GM19043 (cell line): ENCODE measurements around the gene TM2D3.
"Not testable (repeated sequence)": the region's sequence is repeated elsewhere in the genome, so short reads cannot be mapped to it uniquely, and the experiment has no call there.

Source experiments
- ATAC-seq: cut with Tn5 transposase; IDR thresholded peaks from one replicate; pipeline ENCODE4 v1.9.1; 2021; ENCODE audit warnings: low read depth; ENCODE audit not compliant: unreplicated experiment

TM2D3 gene

GRCh38 chr15:101657968-101658784 lies 6.0 kb upstream of the TM2D3 start:
- no peak for ATAC-seq

GRCh38 chr15:101657171-101657570 lies 5.0 kb upstream of the TM2D3 start:
- no peak for ATAC-seq

- not testable (repeated sequence) for ATAC-seq
Observed at GRCh38 chr15:101654624-101655337, 2.6 kb upstream of the TM2D3 start.

- ATAC-seq = no peak
Observed at GRCh38 chr15:101654171-101654570, 2.0 kb upstream of the TM2D3 start.

GRCh38 chr15:101652786-101653430 lies 727 bp upstream of the TM2D3 start:
- no peak for ATAC-seq

- peak; percentile 41 for ATAC-seq
Observed at GRCh38 chr15:101651554-101652097, 555 bp downstream of the TM2D3 start.

- no peak for ATAC-seq
Observed at GRCh38 chr15:101650145-101650544, 2.0 kb downstream of the TM2D3 start.

- ATAC-seq = no peak
Observed at GRCh38 chr15:101648356-101648755, 3.8 kb downstream of the TM2D3 start.

- no peak for ATAC-seq
Observed at GRCh38 chr15:101647251-101647650, 4.9 kb downstream of the TM2D3 start.

- no peak for ATAC-seq
Observed at GRCh38 chr15:101646672-101647071, 5.5 kb downstream of the TM2D3 start.

GRCh38 chr15:101642361-101642760 lies 9.8 kb downstream of the TM2D3 start:
- ATAC-seq = no peak

GRCh38 chr15:101641894-101642293 lies 10.3 kb downstream of the TM2D3 start:
- no peak for ATAC-seq

GRCh38 chr15:101641129-101641764 lies 10.9 kb downstream of the TM2D3 start:
- ATAC-seq = peak; percentile 66

GRCh38 chr15:101639667-101640066 lies 12.5 kb downstream of the TM2D3 start:
- ATAC-seq = no peak

GRCh38 chr15:101637919-101638318 lies 14.3 kb downstream of the TM2D3 start:
- no peak for ATAC-seq

GRCh38 chr15:101637516-101637915 lies 14.7 kb downstream of the TM2D3 start:
- ATAC-seq = no peak

GRCh38 chr15:101637038-101637437 lies 15.1 kb downstream of the TM2D3 start:
- no peak for ATAC-seq

- no peak for ATAC-seq
Observed at GRCh38 chr15:101635944-101636727, 16.0 kb downstream of the TM2D3 start.

- ATAC-seq = no peak
Observed at GRCh38 chr15:101633356-101633755, 18.8 kb downstream of the TM2D3 start.

- not testable (repeated sequence) for ATAC-seq
Observed at GRCh38 chr15:101626729-101627128, 25.5 kb downstream of the TM2D3 start.
